GM20431 (cell line): Measurements from ENCODE around the gene EML4.

ENCODE experiments used
- in situ Hi-C: fragments of 300-500 bp; cut with MseI, MboI; formaldehyde crosslinking; loops from one replicate; pipeline ENCODE4 v1.15.0; 2020; ENCODE audit warnings: low sequenced_read_pairs; ENCODE audit not compliant: unreplicated experiment

Gene EML4

DNA sequence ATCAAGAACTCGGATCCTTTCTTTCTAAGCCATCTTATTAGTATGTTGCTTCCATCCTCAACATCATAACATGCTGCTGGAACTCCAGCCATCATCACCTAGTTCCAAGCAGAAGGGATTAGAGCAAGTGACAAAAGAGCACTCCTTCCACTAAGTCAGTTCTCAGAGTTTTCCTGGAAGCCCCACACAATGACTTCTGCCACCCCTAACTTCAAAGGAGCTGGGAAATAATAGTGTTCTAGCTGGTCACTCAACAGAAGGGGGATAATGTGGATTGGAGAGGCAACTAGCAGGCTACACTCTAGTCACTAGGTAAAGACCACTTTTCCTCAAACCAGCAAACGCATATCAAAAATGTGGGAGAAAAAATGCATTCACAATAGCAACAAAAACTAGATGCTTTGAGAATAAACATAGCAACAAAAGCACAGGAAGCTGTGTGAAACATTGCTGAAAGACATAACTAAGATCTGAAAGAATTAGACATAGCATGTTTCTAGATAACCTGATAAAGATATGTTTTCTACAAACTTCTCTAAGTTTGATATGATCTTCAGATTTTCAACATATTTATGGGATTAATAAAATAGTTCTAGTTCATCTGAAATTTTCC, 152.4 kb downstream of the EML4 start:
- in situ Hi-C loops: no loop called here

DNA sequence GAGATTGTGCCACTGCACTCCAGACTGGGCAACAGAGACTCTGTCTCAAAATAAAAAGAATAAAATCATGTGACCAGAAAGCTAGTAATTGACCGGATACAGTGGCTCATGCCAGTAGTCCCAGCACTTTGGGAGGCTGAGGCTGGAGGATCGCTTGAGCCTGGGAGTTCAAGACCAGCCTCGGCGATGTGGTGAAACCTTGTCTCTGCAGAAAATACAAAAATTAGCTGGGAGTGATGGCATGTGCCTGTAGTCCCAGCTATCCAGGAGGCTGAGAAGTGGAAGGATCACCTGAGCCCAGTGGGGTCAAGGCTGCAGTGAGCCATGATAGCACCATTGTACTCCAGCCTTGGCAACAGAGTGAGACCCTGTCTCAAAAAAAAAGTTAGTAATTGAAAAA, 155.1 kb downstream of the EML4 start:
- in situ Hi-C loops: no loop called here

DNA sequence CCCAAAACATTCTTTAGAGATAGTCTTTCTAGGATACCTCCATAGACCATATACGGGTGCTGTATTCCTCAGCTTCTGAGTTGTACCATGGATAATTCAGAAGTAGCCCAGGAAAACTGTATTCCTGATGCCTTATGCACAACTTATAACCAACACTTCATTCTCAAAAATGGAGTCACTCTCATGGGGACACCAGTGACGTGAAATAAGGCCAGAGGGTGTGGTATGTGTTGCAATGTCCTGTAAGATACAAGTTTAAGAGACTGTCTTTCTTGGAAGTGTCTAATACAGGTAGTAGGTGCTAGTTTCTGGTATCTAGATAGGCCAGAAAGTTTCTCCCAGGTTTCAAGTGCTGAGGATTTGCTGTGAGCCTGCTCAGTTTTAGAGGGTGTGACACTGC, 155.8 kb downstream of the EML4 start:
- in situ Hi-C loops: loop anchor here (25.0 kb wide), 2 partner anchors 238 to 463 kb away; no protein-coding TSS in a partner anchor

DNA sequence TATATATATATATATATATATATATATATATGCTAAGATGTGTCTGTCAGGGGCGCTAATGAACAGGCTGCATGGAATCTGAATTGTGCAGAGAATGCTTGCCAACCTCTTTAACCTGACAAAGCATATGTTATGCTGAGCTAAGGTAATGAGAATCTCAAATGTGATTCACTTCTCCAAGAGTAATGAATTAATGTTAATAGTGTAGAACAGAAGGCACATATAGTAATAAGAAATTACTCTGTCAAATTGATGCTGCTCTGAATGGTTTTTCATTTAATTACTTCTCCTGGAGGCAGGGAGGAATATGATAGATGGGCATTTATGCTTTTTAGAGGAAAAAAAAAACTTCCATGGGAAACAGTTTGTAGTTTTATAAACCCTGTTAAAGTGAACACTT, 156.5 kb downstream of the EML4 start:
- in situ Hi-C loops: loop anchor here (25.0 kb wide), 2 partner anchors 238 to 463 kb away; no protein-coding TSS in a partner anchor

DNA sequence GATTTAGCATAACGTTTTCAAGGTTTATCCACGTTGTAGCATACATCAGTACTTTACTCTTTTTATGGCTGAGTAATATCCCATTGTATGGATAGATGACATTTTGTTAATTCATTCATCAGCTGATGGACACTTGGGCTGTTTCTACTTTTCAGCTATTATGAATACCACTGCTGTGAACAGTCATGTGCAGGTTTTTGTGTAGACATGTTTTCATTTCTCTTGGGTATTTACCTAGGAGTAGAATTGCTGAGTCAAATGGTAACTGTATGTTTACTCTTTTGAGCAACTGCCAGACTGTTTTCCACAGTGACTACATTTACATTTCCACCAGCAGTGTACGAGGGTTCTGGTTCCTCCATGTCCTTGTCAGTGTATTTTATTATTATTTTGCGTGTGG, 158.0 kb downstream of the EML4 start:
- in situ Hi-C loops: loop anchor here (25.0 kb wide), 2 partner anchors 240 to 465 kb away; no protein-coding TSS in a partner anchor

DNA sequence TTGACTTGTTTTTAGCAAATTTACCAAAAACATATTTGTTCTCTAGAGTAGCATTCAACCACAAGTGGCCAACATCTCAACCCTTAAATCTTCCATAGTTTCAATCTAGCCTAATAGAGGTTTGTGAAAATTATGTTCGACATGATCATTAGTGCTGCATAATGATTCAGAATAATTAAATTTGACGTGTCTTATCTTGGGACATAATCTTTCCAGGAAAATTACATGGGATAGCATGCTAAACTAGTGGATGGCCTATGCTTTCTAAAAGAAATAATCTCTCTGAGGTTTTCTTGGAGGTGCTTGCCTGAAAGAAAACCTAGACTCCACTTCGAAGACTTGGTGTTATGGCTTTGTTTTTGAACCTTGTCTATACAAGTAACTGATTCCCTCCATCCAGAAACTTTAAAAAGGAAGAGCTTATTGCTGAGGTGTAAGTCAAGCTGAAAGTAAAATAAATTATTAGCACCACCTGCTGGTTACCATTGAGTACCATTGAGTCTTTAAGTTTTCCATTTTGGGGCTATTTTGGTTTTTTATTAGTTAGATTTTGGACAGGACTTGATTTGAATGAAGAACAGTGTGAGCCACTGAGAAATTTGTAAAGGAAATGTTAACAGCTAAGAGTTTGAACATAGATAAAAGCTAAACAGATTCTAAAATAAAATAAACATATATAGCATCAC, 159.1 kb downstream of the EML4 start:
- in situ Hi-C loops: loop anchor here (25.0 kb wide), 2 partner anchors 241 to 466 kb away; no protein-coding TSS in a partner anchor

DNA sequence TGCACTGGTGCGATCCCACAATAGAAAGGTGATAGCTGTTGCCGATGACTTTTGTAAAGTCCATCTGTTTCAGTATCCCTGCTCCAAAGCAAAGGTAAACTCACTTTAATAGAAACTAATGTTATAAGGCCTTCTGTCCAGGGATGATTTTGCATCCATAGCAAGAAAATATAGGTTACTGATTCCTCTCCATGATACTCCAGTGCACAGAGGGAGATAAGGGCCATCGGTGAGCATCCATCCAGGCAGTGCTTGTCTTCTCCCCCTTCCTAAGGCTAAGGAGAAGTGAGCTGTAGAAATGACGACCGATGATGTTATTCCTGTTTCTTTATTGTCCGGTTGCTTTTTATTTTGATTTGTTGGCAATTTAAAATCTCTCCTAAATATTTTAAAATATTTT, 159.8 kb downstream of the EML4 start:
- in situ Hi-C loops: loop anchor here (25.0 kb wide), 2 partner anchors 242 to 467 kb away; no protein-coding TSS in a partner anchor

DNA sequence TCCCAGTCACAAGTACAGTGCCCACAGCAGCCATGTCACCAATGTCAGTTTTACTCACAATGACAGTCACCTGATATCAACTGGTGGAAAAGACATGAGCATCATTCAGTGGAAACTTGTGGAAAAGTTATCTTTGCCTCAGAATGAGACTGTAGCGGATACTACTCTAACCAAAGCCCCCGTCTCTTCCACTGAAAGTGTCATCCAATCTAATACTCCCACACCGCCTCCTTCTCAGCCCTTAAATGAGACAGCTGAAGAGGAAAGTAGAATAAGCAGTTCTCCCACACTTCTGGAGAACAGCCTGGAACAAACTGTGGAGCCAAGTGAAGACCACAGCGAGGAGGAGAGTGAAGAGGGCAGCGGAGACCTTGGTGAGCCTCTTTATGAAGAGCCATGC, 160.6 kb downstream of the EML4 start:
- in situ Hi-C loops: loop anchor here (25.0 kb wide), 2 partner anchors 242 to 467 kb away; no protein-coding TSS in a partner anchor

DNA sequence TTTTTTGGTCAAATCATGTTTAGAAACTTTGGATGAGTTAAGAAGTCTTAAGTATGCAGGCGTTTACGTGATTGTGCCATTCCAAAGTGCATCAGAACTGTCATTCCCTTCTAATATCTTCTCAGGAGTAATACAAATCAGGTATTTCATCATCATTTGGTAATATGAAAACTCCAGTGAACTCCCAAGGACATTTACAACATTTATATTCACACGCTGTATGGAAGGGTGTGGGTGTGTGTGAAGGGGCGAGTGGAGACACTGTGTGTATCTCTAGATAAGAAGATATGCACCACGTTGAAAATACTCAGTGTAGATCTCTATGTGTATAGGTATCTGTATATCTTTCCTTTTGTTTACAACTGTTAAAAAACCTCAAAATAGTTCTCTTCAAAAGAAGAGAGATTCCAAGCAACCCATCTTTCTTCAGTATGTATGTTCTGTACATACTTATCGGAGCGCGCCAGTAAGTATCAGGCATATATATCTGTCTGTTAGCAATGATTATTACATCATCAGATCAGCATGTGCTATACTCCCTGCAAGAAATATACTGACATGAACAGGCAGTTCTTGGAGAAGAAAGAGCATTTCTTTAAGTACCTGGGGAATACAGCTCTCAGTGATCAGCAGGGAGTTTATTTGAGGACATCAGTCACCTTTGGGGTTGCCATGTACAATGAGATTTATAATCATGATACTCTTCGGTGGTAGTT, 162.6 kb downstream of the EML4 start:
- in situ Hi-C loops: loop anchor here (25.0 kb wide), 2 partner anchors 244 to 469 kb away; no protein-coding TSS in a partner anchor

DNA sequence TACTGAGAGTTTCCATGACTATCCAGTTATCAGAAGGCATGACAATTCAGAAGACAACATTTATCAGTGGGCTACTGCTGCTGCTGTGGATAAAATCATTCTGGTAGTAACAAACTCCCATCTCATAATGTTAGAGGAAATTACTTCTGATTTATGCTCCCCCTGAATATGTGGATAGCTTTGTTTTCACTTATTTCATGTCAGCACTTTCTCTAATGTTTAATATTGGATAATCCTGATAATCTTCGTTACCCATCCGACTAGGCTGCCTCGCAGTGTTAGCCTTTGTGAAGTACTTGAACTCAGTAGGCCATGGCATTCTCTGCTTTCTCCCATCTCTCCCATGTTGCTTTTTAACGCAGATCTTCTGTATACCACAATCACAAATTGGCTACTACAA, 163.4 kb downstream of the EML4 start:
- in situ Hi-C loops: loop anchor here (25.0 kb wide), 2 partner anchors 245 to 470 kb away; no protein-coding TSS in a partner anchor

DNA sequence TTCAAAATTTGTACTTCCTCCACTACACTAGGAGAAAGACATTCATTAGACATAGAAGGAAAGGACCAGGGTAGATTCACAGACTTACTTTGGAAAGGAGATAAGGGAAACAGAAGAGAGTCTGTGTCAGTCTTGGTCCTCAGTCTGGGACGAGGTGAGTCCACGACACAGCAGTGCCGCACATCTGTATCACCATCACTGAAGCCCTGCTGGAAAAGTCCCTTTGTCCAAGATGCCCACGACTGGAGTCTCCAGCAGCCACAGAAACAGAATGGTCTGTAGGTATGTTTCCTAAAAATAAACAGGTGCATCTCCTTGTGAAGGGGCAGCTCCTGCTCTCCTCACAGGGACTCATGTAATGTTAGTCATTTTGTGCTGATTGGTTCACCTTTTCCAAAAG, 164.4 kb downstream of the EML4 start:
- in situ Hi-C loops: loop anchor here (25.0 kb wide), 2 partner anchors 246 to 471 kb away; no protein-coding TSS in a partner anchor

DNA sequence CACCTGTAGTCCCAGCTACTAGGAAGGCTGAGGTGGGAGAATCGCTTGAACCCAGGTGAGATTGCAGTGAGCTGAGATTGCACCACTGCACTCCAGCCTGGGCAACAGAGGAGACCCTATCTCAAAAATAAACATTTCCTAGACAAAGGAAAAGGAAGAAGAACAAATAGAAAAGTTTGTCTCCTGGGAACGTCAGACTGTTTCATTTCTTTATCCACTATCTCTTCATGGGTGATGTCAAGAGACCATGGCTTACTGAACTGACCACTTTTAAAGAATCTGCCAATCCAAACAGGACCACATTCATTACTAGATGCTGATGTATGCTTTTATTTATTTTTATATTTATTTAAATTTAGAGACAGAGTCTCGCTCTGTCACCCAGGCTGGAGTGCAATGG, 165.1 kb downstream of the EML4 start:
- in situ Hi-C loops: loop anchor here (25.0 kb wide), 2 partner anchors 247 to 472 kb away; no protein-coding TSS in a partner anchor

DNA sequence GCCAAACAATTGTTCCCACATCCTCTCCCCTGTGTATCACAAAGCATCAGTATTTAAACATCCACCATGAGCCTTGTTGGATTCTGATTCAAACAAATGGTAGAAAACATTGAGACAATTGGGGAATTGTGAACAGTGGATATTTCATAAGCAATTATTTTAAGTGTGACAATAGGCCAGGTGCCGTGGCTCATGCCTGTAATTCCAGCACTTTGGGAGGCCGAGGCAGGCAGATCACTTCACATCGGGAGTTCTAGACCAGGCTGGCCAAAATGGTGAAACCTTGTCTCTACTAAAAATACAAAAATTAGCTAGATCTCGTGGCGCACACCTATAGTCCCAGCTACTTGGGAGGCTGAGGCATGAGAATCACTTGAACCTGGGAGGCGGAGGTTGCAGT, 165.7 kb downstream of the EML4 start:
- in situ Hi-C loops: loop anchor here (25.0 kb wide), 2 partner anchors 248 to 473 kb away; no protein-coding TSS in a partner anchor

DNA sequence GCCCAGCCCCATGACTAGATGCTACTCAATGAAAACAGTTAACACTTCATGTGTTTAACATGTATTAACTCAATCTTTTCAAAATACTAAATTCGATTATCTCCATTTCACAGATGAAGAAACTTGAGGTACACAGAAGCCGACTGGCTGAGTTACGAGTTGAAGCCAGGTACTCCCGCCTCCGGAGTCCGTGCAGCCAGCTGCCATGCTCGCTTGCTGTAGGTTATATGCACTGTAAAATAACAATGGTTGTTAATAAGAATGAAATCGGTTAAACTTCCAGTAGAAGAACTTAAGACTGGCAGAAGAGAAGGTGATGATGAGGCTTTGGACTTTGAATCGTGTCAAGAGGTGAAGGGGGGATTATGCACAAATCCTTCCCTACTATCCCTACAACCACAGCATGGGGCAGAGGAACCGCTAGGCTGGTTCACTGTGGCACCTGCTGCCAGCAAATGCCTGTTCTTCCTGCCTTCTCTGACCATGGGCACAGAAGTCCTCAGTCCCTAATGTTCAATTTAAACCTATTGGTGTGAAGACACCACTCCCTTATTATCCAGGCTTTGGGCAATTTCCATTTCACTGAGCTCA, 166.5 kb downstream of the EML4 start:
- in situ Hi-C loops: loop anchor here (25.0 kb wide), 2 partner anchors 248 to 473 kb away; no protein-coding TSS in a partner anchor

DNA sequence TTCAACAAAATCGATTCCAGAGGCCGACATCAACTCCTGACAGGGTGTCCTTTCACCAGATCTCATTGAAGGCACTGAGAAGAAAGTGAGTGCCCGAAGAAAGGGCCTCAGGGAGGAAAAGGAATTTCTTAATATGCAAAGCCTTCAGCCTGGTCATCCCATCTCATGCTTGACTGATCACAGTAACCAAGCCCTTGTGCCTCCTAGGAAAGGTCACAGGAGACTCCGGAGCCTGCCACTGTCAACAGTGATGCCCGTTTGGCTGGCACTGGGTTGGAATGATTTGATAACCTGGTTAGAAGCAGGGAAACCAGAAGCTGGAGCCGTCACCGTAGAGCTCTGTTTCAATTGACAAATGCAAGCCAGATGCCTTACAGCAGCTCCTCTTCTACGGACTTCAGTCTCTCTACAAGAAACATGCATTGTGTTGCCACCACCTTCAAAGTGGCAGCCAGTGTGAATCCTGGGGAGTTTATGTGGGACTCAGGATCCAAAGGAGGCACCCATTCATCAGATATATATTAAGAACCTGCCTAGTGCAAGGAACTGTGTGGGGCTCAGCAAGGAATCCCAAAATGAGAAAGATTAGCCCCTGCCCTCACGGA, 167.3 kb downstream of the EML4 start:
- in situ Hi-C loops: loop anchor here (25.0 kb wide), 2 partner anchors 249 to 474 kb away; no protein-coding TSS in a partner anchor

DNA sequence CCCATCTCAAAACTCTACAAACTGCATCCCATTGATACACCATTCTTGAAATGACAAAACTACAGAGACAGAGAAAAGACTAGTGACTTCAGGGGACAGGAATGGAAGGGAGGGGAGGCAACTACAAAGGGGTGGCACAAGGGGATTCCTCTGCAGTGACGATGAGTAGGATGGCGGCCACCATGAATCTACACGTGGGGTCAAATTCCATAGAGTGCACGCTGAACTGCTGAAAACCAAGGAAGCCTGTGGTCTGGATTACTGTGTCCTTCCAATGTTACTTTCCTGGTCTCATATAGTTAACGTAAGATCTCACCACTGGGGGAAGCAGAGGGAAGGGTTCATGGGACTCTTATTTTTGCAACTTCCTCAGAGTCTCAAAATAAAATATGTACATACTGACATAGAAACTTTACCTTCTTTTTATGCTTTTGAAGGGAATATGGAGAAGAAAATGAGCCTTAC, 168.2 kb downstream of the EML4 start:
- in situ Hi-C loops: loop anchor here (25.0 kb wide), 2 partner anchors 250 to 475 kb away; no protein-coding TSS in a partner anchor

DNA sequence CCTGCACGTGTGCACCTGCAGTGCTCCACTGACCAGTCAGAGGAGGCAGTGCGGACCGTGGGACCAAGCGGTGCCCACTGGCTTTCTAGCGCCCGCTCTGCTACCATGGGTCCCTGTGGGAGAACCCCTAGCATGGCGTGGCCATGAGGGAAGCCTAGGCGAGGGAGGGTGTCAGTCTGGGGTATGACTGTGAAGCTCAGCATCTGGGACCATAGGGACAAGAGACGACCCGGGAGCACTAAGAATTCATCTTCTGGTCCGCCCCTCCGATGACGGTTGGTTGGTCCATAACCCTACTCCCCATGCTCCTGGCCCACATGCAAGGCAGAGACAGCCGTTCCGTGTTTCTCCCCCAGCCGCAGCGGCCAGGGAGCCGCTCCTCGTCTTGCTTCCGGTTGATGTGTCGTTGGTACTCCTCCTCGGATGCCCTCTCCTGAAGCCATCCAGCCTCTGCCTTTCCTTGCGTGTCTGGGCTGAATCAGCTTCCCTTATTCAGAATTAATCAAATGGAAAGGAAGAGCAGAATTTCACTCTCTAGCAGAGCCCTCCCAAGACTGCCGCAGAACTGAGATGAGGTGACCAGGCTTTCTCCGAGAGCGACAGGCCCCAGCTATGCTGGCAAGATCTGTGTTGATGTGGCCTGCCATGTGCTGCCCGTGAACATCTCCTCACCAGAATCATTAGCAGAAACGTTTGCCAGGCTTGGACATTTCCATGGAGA, 168.9 kb downstream of the EML4 start:
- in situ Hi-C loops: loop anchor here (25.0 kb wide), 2 partner anchors 251 to 476 kb away; no protein-coding TSS in a partner anchor

DNA sequence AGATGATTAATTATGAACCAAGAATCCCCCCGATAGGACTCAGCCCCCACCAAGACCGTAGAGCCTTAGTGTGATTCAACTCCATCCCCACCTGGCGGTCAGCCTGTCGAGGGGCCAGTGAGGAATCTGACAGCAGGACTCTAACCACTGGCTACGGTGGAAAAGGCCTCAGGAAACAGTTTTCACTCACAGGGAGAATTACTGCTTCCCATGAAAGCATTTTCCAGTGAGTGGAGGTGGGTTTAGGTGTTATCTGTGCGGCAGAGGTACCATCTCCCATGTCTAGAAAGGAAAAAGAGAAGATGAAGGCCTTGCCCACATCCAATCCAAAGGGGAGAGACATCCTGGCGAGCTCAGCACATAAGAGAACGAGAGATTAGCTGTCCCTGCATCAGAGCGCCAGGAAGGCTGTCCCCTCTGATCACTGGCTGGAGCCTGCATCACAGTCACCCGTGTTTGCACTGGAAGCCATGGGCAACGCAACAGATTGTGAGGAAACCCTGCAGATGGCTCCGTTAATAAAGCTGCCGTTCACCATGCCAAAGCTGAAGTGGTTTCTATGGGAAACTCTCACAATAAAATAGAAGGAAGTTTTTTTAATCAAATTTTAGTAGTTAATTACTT, 169.5 kb downstream of the EML4 start:
- in situ Hi-C loops: loop anchor here (25.0 kb wide), 2 partner anchors 251 to 476 kb away; no protein-coding TSS in a partner anchor
